ENCODE results near the gene LRRC74A. TPM values are rescaled to one million over a fixed set of nuclear protein-coding genes. Genes with fewer than 3 reads are reported as not detected.

LRRC74A gene
- total RNA-seq, 6 experiments from 2014 or later: not detected

DNA sequence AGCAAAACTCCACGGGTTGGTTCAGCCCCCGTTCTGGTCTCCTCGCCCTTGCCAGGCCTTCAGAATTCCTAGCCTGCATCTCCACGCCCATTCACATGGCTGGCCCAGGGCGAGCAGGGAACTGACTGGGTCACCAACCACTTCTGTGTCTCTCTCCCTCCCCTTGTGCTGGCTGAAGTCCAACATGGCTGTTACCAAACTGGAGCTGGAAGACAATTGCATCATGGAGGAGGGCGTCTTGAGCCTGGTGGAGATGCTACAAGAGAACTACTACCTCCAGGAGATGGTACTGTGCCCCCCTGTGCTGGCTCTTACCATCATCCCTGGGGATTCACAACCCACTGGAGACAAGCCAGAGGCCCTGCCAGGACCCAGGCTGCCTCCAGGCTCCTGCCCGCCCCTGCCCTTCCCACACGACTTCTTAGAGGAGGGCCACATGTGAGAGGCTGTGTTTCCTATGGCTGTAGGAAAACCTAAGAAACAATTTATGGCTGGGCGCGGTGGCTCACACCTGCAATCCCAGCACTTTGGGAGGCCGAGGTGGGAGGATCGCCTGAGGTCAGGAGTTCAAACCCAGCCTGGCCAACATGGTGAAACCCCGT, 9.9 kb downstream of the LRRC74A start:
- TF ChIP-seq, protein P1, sequence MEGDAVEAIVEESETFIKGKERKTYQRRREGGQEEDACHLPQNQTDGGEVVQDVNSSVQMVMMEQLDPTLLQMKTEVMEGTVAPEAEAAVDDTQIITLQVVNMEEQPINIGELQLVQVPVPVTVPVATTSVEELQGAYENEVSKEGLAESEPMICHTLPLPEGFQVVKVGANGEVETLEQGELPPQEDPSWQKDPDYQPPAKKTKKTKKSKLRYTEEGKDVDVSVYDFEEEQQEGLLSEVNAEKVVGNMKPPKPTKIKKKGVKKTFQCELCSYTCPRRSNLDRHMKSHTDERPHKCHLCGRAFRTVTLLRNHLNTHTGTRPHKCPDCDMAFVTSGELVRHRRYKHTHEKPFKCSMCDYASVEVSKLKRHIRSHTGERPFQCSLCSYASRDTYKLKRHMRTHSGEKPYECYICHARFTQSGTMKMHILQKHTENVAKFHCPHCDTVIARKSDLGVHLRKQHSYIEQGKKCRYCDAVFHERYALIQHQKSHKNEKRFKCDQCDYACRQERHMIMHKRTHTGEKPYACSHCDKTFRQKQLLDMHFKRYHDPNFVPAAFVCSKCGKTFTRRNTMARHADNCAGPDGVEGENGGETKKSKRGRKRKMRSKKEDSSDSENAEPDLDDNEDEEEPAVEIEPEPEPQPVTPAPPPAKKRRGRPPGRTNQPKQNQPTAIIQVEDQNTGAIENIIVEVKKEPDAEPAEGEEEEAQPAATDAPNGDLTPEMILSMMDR (IDR thresholded peaks at IDR 0.05): no peak
- Mint-ChIP-seq H3K36me3 (ENCODE audit: low read depth) (0 out of 2 replicates have a peak, but pooled peaks cover 4% of the 10 kb centered on the region), H3K27ac (no peak overlapping the region), H3K27me3 (ENCODE audit: insufficient read depth) (peaks cover 46% of the 10 kb centered on the region), H3K4me3 (no peak overlapping the region), H3K4me1 (ENCODE audit: low read depth) (no peaks in the 10 kb centered on the region), H3K9me3 (no peaks in the 10 kb centered on the region)
- no peak for DNase-seq

DNA sequence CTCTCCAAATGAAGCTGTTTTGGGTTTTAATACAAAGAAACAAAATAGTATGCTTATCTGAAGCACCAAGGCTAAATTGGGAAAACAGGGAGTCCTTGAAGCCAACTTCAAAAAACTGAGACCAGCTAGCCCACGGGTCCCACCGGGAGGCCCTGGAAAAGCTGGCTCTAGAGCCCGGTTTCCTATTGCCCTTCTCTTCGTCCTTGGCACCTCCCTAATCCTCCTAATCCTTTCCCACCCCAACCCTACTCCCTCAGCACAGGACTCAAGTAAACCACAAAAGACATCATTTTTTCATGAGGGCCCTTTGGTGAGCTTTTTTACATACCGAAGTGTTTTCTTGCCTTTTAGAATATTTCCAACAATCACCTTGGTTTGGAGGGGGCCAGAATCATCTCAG, 11.3 kb downstream of the LRRC74A start:
- Mint-ChIP-seq H3K36me3 (ENCODE audit: low read depth) (no peaks in the 10 kb centered on the region), H3K4me1 (ENCODE audit: low read depth) (no peaks in the 10 kb centered on the region), H3K27ac (no peak overlapping the region), H3K4me3 (no peak overlapping the region), H3K9me3 (no peaks in the 10 kb centered on the region), H3K27me3 (ENCODE audit: insufficient read depth) (peaks cover 40% of the 10 kb centered on the region)
- DNase-seq: no peak
- TF ChIP-seq, protein P1 (IDR thresholded peaks at IDR 0.05): no peak

DNA sequence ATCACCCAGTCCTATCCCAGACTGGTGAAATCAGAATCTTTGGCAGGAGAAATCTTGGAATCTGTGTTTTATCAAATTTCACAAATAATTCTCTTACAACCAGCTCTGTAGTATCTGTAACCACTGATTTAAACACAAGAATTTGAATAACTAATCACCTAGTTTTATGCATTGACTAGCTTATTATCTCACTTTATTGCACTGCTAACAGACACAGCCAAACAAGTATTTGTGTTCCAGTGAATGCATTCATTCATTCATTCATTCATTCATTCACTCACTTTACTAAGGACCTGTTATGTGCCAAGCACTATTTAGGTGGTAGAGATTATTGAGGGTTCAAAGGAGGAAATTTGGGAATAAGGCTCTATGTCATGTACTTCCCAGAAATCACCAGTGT, 16.2 kb downstream of the LRRC74A start:
- TF ChIP-seq, protein P1 (IDR thresholded peaks at IDR 0.05): no peak
- Mint-ChIP-seq H3K4me3 (no peak overlapping the region), H3K27me3 (ENCODE audit: insufficient read depth) (peaks cover 24% of the 10 kb centered on the region), H3K36me3 (ENCODE audit: low read depth) (no peaks in the 10 kb centered on the region), H3K4me1 (ENCODE audit: low read depth) (no peaks in the 10 kb centered on the region), H3K9me3 (no peaks in the 10 kb centered on the region), H3K27ac (no peak overlapping the region)
- DNase-seq: no peak

DNA sequence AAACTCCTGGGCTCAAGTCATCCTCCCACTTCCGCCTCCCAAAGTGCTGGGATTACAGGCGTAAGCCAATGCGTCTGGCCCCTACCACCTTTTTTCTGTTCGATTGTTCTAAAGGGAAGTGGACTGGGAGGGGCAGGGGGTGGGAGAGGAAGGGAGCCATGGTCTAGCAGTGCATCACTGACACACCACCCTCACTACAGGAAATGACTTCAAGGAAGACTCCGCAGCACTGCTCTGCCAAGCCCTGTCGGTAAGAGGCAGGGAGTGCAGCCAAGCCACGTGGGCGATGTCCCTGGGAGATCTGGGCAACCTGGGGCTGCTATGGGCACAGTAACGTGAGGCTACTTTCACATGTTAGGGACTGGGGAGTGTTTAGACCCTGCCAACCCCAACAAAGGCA, 18.0 kb downstream of the LRRC74A start:
- Mint-ChIP-seq H3K36me3 (ENCODE audit: low read depth) (no peaks in the 10 kb centered on the region), H3K27me3 (ENCODE audit: insufficient read depth) (peaks cover 15% of the 10 kb centered on the region), H3K4me1 (ENCODE audit: low read depth) (no peaks in the 10 kb centered on the region), H3K27ac (no peak overlapping the region), H3K4me3 (no peak overlapping the region), H3K9me3 (no peaks in the 10 kb centered on the region)
- no peak for DNase-seq
- TF ChIP-seq, protein P1 (IDR thresholded peaks at IDR 0.05): peak; percentile 25

DNA sequence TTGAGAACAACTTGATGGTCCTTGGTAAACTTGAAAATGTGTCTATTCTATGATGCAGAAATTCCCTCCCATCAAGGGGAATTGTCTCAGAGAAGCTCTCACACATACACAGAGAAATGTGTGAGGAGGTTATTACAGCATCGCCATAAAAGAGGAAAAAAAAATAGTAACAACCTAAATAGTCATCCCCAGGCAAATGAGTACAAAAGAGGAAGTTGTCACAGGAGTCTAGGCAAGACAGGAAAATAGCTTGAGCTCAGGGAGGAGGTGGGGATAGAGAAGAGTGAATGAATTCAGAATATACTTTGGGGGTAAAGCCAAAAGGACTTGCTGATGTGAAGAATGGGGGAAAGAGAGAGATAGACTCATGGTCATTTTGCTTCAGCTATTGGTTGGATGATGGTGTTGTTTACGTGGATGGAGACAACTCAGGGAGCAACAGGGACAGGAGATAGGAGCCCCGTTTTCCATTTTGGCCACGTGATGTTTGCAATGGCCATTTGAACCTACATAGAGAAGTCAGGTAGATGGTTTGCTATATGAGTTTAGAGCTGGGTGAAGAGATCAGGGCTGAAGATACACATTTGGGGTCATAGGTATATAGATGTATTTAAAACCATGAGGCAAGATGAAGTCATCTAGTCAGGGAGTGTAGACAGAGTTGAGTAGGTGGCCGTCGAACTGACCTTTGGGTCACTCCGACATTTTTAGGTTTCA, 20.3 kb downstream of the LRRC74A start:
- peaks cover 11% of the 10 kb centered on the region for H3K27me3 Mint-ChIP-seq (ENCODE audit: insufficient read depth)
- no peaks in the 10 kb centered on the region for H3K4me1 Mint-ChIP-seq (ENCODE audit: low read depth)
- H3K4me3 Mint-ChIP-seq: no peak overlapping the region
- no peaks in the 10 kb centered on the region for H3K36me3 Mint-ChIP-seq (ENCODE audit: low read depth)
- no peak for DNase-seq
- TF ChIP-seq, protein P1 (IDR thresholded peaks at IDR 0.05): no peak
- H3K9me3 Mint-ChIP-seq: no peaks in the 10 kb centered on the region
- no peak overlapping the region for H3K27ac Mint-ChIP-seq
